Measurements from ENCODE around the gene SPTBN1.

SPTBN1 gene

GRCh38 chr2:54636415-54637139 lies 180.4 kb downstream of the SPTBN1 start:
- ATAC-seq: no peak
- no peak for TF ChIP-seq ESRRG (CRISPR knock-in tag; IDR thresholded peaks at IDR 0.05)
- no peak for TF ChIP-seq ISL1 (CRISPR knock-in tag; IDR thresholded peaks at IDR 0.05)
- TF ChIP-seq ZNF565 (CRISPR knock-in tag; conservative IDR thresholded peaks at IDR 0.05; ENCODE audit: low read depth): no peak
- TF ChIP-seq PPARA (CRISPR knock-in tag; IDR thresholded peaks at IDR 0.05; ENCODE audit: borderline replicate concordance): no peak
- TF ChIP-seq ZFP30 (CRISPR knock-in tag; IDR thresholded peaks at IDR 0.05): no peak
- TF ChIP-seq PATZ1 (CRISPR knock-in tag; IDR thresholded peaks at IDR 0.05; ENCODE audit: borderline replicate concordance): no peak
- no peak for TF ChIP-seq BACH2 (CRISPR knock-in tag; IDR thresholded peaks at IDR 0.05; ENCODE audit: borderline replicate concordance)
- TF ChIP-seq ZNF8 (CRISPR knock-in tag; IDR thresholded peaks at IDR 0.05): no peak

- TF ChIP-seq RARB (CRISPR knock-in tag; IDR thresholded peaks at IDR 0.05) (no peak), BACH2 (CRISPR knock-in tag; IDR thresholded peaks at IDR 0.05; ENCODE audit: borderline replicate concordance) (no peak), SNAI2 (CRISPR knock-in tag; IDR thresholded peaks at IDR 0.05) (no peak)
- ATAC-seq: no peak
These were observed 182.0 kb downstream of the SPTBN1 start for GRCh38 chr2:54638103-54638502.

- no peak for ATAC-seq
- TF ChIP-seq CSRNP3 (CRISPR knock-in tag; IDR thresholded peaks at IDR 0.05): no peak
- no peak for TF ChIP-seq ZC3H10 (CRISPR knock-in tag; IDR thresholded peaks at IDR 0.05)
- TF ChIP-seq PPARA (CRISPR knock-in tag; IDR thresholded peaks at IDR 0.05; ENCODE audit: borderline replicate concordance): no peak
- TF ChIP-seq TOX (CRISPR knock-in tag; IDR thresholded peaks at IDR 0.05; ENCODE audit: borderline replicate concordance): no peak
- no peak for TF ChIP-seq OSR1 (CRISPR knock-in tag; IDR thresholded peaks at IDR 0.05)
- no peak for TF ChIP-seq ESRRG (CRISPR knock-in tag; IDR thresholded peaks at IDR 0.05)
- TF ChIP-seq CREB5 (CRISPR knock-in tag; IDR thresholded peaks at IDR 0.05; ENCODE audit: low read depth): no peak
- no peak for TF ChIP-seq ZFP3 (CRISPR knock-in tag; IDR thresholded peaks at IDR 0.05)
- no peak for TF ChIP-seq RARB (CRISPR knock-in tag; IDR thresholded peaks at IDR 0.05)
- TF ChIP-seq ZNF565 (CRISPR knock-in tag; conservative IDR thresholded peaks at IDR 0.05; ENCODE audit: low read depth): no peak
- TF ChIP-seq TCF4 (CRISPR knock-in tag; IDR thresholded peaks at IDR 0.05; ENCODE audit: borderline replicate concordance): no peak
- no peak for TF ChIP-seq ZNF8 (CRISPR knock-in tag; IDR thresholded peaks at IDR 0.05)
- TF ChIP-seq TSHZ2 (CRISPR knock-in tag; IDR thresholded peaks at IDR 0.05): no peak
- no peak for TF ChIP-seq ZFP30 (CRISPR knock-in tag; IDR thresholded peaks at IDR 0.05)
- no peak for TF ChIP-seq GLIS3 (CRISPR knock-in tag; IDR thresholded peaks at IDR 0.05)
- no peak for TF ChIP-seq POU6F1 (CRISPR knock-in tag; IDR thresholded peaks at IDR 0.05; ENCODE audit: borderline replicate concordance, low read depth)
- no peak for TF ChIP-seq CSDC2 (CRISPR knock-in tag; IDR thresholded peaks at IDR 0.05)
- TF ChIP-seq ZNF70 (CRISPR knock-in tag; IDR thresholded peaks at IDR 0.05): no peak
- TF ChIP-seq ARNTL (CRISPR knock-in tag; IDR thresholded peaks at IDR 0.05; ENCODE audit: borderline replicate concordance, low read depth): no peak
These were observed 182.7 kb downstream of the SPTBN1 start for GRCh38 chr2:54638774-54639187.
